Posterior vena cava (tissue), 2 donors: ENCODE measurements around the gene ANGPTL1. TPM values are rescaled to one million over a fixed set of nuclear protein-coding genes. Genes with fewer than 3 reads are reported as not detected.

ENCODE experiments used
- DNase-seq: peaks from one replicate; pipeline ENCODE4 v3.0.0-alpha.2; 2020; ENCODE audit warnings: low spot score
- intact Hi-C, 2 donors: fragments of 100-400 bp; cut with DNase I; formaldehyde crosslinking; loops; one replicate each; pipeline versions ENCODE4 v1.14.1 to v1.14.2; 2022 to 2023
- long read RNA-seq, 2 donors: library from polyadenylated mRNA; unstranded; transcript quantifications; one replicate each; pipeline ENCODE4 v2.0.0, GENCODE V29; 2020 to 2021
- total RNA-seq, 2 donors: library from RNA; stranded (reverse); fragmentation: NEBNext Ultra II Directional; extraction: Animal tissue kit (Norgen Biotek cat#: 25700); gene quantifications; one replicate each; pipeline ENCODE4 v1.2.1, GENCODE V29; 2021
- donor health status: DM: yes; HTN: yes; CAD: no.
- donor health status: DM: yes; HTN: yes; CAD: no.

Gene ANGPTL1
- 100 to 1,000 TPM in 1 of 2 donors, 10 to 100 TPM in 1; 63.8 to 280 TPM for total RNA-seq
- long read RNA-seq, donor 1, transcript ANGPTL1-201 (6 exons, 3,348 nt) = major isoform, 22 of 101 reads
- long read RNA-seq, donor 1, transcript ANGPTL1-202 (5 exons, 2,289 nt) = minor isoform, 12 of 101 reads
- long read RNA-seq, donor 1, partial matches to known transcripts = 62 of 101 reads
- long read RNA-seq, donor 1, other reads (novel, unspliced or antisense) = 3 of 101 reads
- long read RNA-seq, donor 2, transcript ANGPTL1-202 (5 exons, 2,289 nt) = major isoform, 7 of 61 reads
- long read RNA-seq, donor 2, partial matches to known transcripts = 44 of 61 reads
- long read RNA-seq, donor 2, other reads (novel, unspliced or antisense) = 5 of 61 reads

GRCh38 chr1:178870944-178871343, at the start of gene ANGPTL1:
Gene ANGPTL1, minus strand, starts transcription at chr1:178871077. Its CDS starts 5,301 bp downstream, at chr1:178865776.
- no peak for DNase-seq
- intact Hi-C loops = no loop called here

GRCh38 chr1:178919581-178919980, 48.7 kb upstream of the ANGPTL1 start:
- DNase-seq = no peak
- intact Hi-C loops = no loop called here

- no peak for DNase-seq
Observed at GRCh38 chr1:178918955-178919354, 48.1 kb upstream of the ANGPTL1 start.

GRCh38 chr1:178918308-178918707, 47.4 kb upstream of the ANGPTL1 start:
- intact Hi-C loops = no loop called here
- no peak for DNase-seq

More at GRCh38 chr1:178918955-178919354, 48.1 kb upstream of the ANGPTL1 start:
- intact Hi-C loops = no loop called here

GRCh38 chr1:178916448-178917174, 45.7 kb upstream of the ANGPTL1 start:
- no peak for DNase-seq
- intact Hi-C loops = no loop called here

GRCh38 chr1:178912597-178912996, 41.7 kb upstream of the ANGPTL1 start:
- intact Hi-C loops = no loop called here
- no peak for DNase-seq

GRCh38 chr1:178910023-178910422, 39.1 kb upstream of the ANGPTL1 start:
- no peak for DNase-seq
- intact Hi-C loops = no loop called here

- intact Hi-C loops = no loop called here
- no peak for DNase-seq
Observed at GRCh38 chr1:178908358-178908757, 37.5 kb upstream of the ANGPTL1 start.

GRCh38 chr1:178901482-178902125, 30.7 kb upstream of the ANGPTL1 start:
- DNase-seq = no peak
- intact Hi-C loops = no loop called here

- DNase-seq = no peak
- intact Hi-C loops = no loop called here
Observed at GRCh38 chr1:178899402-178899801, 28.5 kb upstream of the ANGPTL1 start.

- DNase-seq = no peak
- intact Hi-C loops = no loop called here
Observed at GRCh38 chr1:178898401-178898800, 27.5 kb upstream of the ANGPTL1 start.

- no peak for DNase-seq
- intact Hi-C loops = no loop called here
Observed at GRCh38 chr1:178895928-178896327, 25.1 kb upstream of the ANGPTL1 start.

GRCh38 chr1:178886551-178886950, 15.7 kb upstream of the ANGPTL1 start:
- DNase-seq = no peak
- intact Hi-C loops = no loop called here

GRCh38 chr1:178885869-178886268, 15.0 kb upstream of the ANGPTL1 start:
- DNase-seq = no peak
- intact Hi-C loops = no loop called here

- intact Hi-C loops = no loop called here
- DNase-seq = no peak
Observed at GRCh38 chr1:178881950-178882349, 11.1 kb upstream of the ANGPTL1 start.

GRCh38 chr1:178877896-178878295, 7.0 kb upstream of the ANGPTL1 start:
- no peak for DNase-seq
- intact Hi-C loops = no loop called here

GRCh38 chr1:178875936-178876335, 5.1 kb upstream of the ANGPTL1 start:
- intact Hi-C loops = no loop called here

GRCh38 chr1:178874966-178875365, 4.1 kb upstream of the ANGPTL1 start:
- intact Hi-C loops = no loop called here

More at GRCh38 chr1:178875936-178876335, 5.1 kb upstream of the ANGPTL1 start:
- no peak for DNase-seq

GRCh38 chr1:178871551-178872320, 859 bp upstream of the ANGPTL1 start:
- DNase-seq = no peak
- intact Hi-C loops = no loop called here

More at GRCh38 chr1:178874966-178875365, 4.1 kb upstream of the ANGPTL1 start:
- DNase-seq = no peak
